ENCODE results near the gene USP6NL.

USP6NL gene

GRCh38 chr10:11548768-11549099 is 62.7 kb downstream of the USP6NL start:
- TF ChIP-seq, protein P1, sequence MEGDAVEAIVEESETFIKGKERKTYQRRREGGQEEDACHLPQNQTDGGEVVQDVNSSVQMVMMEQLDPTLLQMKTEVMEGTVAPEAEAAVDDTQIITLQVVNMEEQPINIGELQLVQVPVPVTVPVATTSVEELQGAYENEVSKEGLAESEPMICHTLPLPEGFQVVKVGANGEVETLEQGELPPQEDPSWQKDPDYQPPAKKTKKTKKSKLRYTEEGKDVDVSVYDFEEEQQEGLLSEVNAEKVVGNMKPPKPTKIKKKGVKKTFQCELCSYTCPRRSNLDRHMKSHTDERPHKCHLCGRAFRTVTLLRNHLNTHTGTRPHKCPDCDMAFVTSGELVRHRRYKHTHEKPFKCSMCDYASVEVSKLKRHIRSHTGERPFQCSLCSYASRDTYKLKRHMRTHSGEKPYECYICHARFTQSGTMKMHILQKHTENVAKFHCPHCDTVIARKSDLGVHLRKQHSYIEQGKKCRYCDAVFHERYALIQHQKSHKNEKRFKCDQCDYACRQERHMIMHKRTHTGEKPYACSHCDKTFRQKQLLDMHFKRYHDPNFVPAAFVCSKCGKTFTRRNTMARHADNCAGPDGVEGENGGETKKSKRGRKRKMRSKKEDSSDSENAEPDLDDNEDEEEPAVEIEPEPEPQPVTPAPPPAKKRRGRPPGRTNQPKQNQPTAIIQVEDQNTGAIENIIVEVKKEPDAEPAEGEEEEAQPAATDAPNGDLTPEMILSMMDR (IDR thresholded peaks at IDR 0.05; ENCODE audit: control insufficient read depth, insufficient read depth, low read depth, low read length, missing control alignments): no peak
- DNase-seq (ENCODE audit: low read depth): no peak
- no peak overlapping the region for H3K4me3 ChIP-seq (ENCODE audit: control insufficient read depth, low read depth, low read length)

GRCh38 chr10:11548065-11548767 is 63.2 kb downstream of the USP6NL start:
- TF ChIP-seq, protein P1 (IDR thresholded peaks at IDR 0.05; ENCODE audit: control insufficient read depth, insufficient read depth, low read depth, low read length, missing control alignments): no peak
- DNase-seq (ENCODE audit: low read depth): no peak
- no peak overlapping the region for H3K4me3 ChIP-seq (ENCODE audit: control insufficient read depth, low read depth, low read length)

DNA sequence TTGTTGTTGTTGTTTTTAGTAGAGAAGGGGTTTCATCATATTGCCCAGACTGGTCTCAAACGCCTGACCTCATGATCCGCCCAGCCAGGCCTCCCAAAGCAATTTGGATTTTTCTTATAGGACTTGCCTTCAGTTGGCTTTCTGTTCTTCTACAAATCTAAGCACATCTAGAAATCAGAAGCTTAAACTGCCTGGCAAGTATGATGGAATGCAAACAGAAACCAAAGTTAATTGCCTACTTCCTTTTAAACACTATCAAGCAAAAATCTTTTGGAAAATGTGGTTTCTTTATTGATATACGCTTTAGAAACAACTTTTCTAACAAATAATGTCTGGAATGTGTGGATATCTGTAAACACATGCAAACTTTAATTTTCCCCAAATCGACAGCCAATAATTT is 64.9 kb downstream of the USP6NL start:
- TF ChIP-seq, protein P1 (IDR thresholded peaks at IDR 0.05; ENCODE audit: control insufficient read depth, insufficient read depth, low read depth, low read length, missing control alignments): no peak
- no peak overlapping the region for H3K4me3 ChIP-seq (ENCODE audit: control insufficient read depth, low read depth, low read length)
- no peak for DNase-seq (ENCODE audit: low read depth)

DNA sequence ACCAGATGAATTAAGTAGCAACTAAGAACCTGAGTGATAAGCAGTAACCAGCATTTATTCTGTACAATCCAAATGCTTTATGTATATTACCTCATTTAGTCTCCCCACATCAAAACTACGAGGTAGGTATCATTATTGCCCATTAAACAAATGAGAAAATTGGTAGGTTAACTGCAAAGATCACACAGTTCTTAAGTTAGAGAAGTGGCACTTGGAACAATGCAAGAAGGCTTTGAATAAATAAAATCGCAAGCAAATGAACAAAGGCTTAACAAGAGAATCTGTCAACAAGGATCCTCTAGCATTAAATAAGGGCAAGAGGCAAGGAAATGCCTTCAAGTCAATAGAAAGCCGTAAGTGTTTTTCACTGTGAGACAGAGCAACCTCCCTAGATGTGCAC is 70.2 kb downstream of the USP6NL start:
- no peak overlapping the region for H3K4me3 ChIP-seq (ENCODE audit: control insufficient read depth, low read depth, low read length)
- no peak for DNase-seq (ENCODE audit: low read depth)
- TF ChIP-seq, protein P1 (IDR thresholded peaks at IDR 0.05; ENCODE audit: control insufficient read depth, insufficient read depth, low read depth, low read length, missing control alignments): no peak

DNA sequence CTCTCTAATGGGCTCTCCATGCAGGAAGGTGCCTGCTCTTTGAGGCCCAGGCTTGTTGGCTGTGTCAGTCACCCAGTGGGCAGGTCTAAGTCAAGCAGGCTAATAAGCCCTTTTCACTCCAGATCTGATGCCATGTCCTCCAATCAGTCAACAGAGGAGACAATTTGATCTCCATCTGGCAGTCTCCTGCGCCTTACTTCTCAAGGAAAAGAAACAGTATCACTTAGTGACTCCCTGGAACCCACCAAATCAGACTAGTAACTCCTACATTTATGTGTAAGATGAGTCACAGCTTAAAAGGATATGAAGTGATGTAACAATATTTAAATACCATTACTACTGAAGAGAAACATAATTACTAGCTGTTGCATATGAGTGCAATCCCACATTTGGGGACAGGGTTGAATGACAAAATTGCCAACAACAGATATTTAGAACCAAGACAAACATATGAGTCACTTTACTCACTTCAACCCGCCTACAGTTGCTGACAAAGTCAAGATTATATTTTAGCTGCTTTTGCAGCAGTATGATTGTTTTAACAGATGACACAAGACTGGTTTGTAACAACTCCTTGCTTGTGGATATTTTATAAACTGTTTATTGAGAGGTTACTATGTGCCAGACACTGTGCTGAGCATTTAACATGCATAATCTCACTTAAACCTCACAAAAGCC is 72.1 kb downstream of the USP6NL start:
- no peak overlapping the region for H3K4me3 ChIP-seq (ENCODE audit: control insufficient read depth, low read depth, low read length)
- DNase-seq (ENCODE audit: low read depth): no peak
- TF ChIP-seq, protein P1 (IDR thresholded peaks at IDR 0.05; ENCODE audit: control insufficient read depth, insufficient read depth, low read depth, low read length, missing control alignments): no peak

- no peak for DNase-seq (ENCODE audit: low read depth)
- TF ChIP-seq, protein P1 (IDR thresholded peaks at IDR 0.05; ENCODE audit: control insufficient read depth, insufficient read depth, low read depth, low read length, missing control alignments): no peak
- no peak overlapping the region for H3K4me3 ChIP-seq (ENCODE audit: control insufficient read depth, low read depth, low read length)
These were observed 72.6 kb downstream of the USP6NL start for GRCh38 chr10:11538834-11539190.
